HCEC 1CT (cell line): Measurements from ENCODE around the gene IMMP1L.
"Not testable (repeated sequence)": the region's sequence is repeated elsewhere in the genome, so short reads cannot be mapped to it uniquely, and the experiment has no call there.

Experiments
- DNase-seq: peaks from one replicate; pipeline ENCODE4 v3.0.0-alpha.2; 2017

The IMMP1L gene

GRCh38 chr11:31509429-31510345 is at the start of gene IMMP1L, which contains the start of gene ELP4:
Gene IMMP1L, minus strand, starts transcription at chr11:31509622. Its CDS starts 46,346 bp downstream, at chr11:31463276.
Gene ELP4, plus strand, starts transcription at chr11:31509767. Its CDS starts 18 bp downstream, at chr11:31509785.
- peak; percentile 96 for DNase-seq

DNA sequence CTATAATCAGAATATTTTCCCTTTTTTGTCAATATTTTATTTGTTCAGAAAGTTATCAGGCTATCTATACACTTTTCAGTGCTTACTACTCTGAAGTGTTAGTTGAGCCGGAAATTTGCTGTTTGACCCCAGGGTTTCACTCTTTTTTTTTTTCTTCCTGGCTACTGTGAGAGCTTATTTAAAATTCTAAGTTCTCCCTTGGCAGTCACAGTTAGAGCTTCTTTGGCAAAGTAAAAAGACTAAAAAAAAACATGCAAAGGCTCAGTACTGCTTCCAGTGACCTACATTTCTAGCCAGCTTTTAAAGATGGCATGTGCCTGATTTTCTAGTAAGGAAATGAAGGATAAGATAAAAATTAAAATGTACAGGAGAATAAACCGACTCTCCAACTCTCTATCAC is 48.6 kb upstream of the IMMP1L start:
- no peak for DNase-seq

- DNase-seq: no peak
Measured at GRCh38 chr11:31555938-31556337, 46.5 kb upstream of the IMMP1L start.

DNA sequence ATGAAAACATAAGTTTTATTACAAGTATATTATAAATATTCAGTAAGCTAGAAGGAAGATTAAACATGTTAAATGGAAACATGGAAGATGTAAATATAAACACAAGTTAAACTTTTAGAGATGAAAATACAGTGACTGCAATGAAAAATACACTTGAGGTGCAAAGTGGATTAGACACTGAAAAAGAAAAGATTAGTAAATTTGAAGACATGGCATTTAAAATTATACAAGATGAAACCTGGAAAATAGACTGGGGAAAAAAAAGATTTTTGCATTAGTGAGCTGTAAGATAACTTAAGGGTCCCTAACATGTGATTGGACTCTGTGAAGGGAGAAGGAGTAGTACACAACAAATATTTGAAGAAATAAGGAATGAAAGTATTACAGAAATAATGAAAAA is 33.4 kb upstream of the IMMP1L start:
- DNase-seq: no peak

- DNase-seq: no peak
Measured at GRCh38 chr11:31535479-31535878, 26.1 kb upstream of the IMMP1L start.

DNA sequence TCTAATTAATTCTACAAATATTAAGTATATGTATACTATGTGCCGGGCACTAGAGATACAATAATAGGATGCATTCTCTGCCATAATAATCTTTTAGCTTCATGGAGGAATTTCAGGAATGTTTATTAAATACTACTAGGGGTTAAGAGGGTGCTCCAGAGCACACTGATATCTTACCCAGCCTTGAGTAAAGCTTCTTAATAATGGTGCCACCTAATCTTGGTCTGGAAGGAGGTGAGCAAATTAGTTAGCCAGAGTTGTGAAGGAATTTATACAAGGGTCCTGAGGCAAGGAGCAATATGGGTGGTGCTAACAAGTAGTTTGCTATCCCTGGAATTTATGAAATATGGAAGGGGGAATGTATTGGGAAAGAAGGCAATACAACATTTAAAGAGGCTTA is 21.9 kb upstream of the IMMP1L start:
- DNase-seq: no peak

DNA sequence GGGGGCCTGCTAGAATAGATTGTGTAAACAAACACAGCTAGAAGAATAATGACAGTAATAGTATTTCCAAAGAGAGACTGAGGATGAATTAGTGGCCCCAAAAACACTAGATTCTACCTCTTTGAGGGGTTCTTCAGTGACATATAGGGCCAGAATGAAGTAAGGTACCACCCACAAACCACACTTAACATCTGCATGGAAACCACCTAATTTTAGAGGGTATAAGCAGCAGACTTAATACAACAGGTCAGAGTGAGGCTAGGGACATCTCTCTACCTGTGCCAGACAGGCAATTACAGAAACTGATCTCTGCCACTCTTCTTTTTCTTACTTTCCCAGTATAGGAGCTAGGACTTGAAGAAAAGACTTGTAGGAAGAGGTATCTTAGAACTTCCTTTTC is 20.3 kb upstream of the IMMP1L start:
- no peak for DNase-seq

DNA sequence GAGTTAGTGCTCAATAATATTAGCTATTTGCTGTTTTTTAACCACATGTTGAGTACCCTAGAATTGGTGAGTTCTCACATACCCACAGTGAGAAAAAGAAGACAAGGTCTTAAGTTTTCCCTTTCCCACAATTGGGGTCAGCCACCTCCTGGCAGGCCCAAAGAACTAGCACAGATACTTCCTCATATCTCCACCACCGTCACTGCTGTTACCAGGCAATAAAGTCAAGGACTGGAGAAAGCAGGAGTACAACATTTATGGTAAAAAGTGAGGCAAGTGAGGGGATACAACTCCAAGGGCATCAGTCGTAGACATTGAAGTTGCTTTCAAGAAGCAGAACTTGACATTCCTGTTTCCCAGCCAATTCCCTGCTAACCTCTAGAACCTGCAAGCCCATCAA is 19.8 kb upstream of the IMMP1L start:
- DNase-seq: no peak

- DNase-seq: no peak
Measured at GRCh38 chr11:31521497-31522150, 12.2 kb upstream of the IMMP1L start.

GRCh38 chr11:31512117-31512516 is 2.7 kb upstream of the IMMP1L start:
- no peak for DNase-seq

DNA sequence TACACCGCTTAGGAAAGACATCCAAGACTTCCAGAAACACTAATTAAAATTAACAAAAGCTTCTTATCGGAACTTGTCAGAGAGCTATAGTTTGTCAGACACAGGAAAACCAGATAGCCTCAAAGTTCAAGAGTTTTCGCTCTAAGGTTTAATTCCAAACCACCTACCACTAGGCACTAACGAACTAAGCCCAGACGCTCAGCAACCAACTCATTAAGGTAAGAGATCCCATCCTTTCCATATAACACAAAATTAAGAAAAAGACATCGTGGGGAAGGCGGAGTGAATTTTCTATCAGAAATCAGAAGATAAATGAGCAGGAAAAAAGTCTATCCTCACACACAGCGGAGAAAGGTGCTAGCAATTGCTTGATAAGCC is 382 bp downstream of the IMMP1L start:
- no peak for DNase-seq

DNA sequence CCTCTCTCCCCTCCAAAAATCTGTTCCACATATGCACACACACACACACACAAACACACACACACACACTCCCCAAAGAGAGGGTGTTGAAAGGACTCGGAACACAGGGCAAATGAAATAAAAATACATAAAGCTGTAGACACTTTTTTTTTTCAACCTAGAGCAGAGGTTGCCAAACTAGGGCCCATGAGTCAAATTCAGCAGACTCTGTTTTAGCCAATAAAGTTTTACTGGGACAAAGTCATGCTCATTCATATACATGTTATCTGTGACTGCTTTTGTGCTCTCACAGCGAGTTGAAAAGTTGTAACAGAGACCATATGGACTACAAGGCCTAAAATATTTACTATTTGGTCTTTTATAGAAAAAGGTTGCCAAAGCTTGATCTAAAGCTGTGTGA is 8.9 kb downstream of the IMMP1L start:
- DNase-seq: no peak

DNA sequence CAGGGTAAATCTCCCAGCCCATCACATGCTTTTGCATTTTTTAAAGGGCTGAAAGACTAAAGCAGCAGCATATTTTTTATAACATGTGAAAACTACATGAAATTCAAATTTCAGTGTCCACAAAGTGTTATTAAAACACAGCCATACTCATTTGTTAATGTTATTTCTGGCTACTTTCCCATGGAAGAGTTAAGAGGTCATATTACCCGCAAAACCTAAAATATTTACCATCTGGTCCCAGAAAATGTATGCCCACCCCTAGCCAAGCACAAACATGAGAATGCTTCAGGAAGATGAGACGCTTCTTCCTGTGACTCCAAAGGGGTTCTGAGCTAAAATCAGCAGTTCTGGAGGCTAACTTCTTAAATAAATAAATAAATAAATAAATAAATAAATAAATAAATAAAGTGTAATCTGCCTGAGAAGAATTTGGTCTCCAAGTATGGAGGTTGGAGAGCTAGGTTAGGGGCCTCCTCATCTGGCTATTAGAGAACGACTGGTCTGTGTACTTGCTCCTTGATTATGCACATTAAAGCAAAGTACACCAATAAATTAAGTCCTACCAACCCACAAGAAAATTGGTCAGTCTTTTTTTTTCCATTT is 9.7 kb downstream of the IMMP1L start:
- no peak for DNase-seq

- not testable (repeated sequence) for DNase-seq
Measured at GRCh38 chr11:31493762-31494161, 15.7 kb downstream of the IMMP1L start.

- DNase-seq: no peak
Measured at GRCh38 chr11:31493235-31493634, 16.2 kb downstream of the IMMP1L start.

DNA sequence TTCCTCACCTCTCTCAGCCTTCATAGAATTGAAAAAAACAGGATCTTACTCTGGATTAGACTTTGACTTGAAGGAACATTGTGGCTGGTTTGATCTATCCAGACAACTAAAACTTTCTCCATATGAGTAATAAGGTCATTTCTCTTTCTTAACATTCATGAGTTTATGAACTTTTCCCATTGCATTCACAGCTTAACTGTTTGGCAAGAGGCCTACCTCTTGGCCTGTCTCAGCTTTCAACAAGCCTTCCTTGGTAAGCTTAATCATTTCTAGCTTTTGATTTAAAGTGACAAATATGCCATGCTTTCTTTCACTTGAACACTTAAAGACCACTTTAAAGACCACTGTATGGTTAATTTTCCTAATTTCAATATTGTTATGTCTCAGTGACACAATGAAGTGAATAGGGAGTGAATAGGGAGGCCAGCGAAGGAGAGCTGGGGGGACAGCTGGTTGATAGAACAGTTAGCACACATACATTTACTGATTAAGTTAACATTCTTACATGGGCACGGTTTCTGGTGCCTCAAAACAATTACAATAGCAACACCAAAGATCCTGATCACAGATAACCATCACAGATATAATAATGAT is 17.0 kb downstream of the IMMP1L start:
- DNase-seq: peak; percentile 42

DNA sequence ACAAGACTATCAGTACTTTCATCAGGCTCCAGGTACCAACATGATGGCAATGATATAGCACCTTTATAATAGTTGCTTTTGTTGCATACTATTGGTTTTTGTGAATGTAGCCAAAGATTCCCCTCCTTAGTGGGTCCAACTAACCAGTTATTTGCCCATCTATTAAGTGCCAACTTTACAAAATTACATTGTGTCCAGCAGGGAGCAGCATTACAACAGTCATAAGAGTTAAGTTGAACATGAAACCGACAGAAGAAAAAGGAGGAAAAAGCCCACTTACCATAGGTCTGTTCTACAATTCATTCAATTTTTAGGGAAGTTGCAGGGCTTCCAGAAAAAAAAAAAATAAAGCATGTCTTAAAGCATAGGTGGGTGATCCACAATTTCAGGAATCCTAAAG is 21.6 kb downstream of the IMMP1L start:
- DNase-seq: peak; percentile 48

DNA sequence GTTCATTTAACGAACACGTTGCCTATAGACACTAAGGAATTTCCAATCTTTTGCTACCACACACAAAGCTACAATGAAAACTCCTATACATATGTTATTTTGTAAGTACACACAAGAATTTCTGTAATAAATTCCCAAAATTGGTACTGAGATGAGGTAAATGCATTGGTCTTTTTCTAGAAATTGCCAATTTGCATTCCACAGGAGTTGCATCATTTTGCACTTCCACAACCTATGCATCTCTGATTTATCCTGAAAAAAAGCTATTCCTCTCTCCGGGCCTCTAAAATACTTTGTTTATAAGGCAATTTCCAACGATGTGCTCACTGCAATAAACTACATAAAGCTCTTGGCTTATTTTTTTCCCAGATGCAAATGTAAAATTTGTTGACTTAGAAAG is 24.9 kb downstream of the IMMP1L start:
- no peak for DNase-seq

DNA sequence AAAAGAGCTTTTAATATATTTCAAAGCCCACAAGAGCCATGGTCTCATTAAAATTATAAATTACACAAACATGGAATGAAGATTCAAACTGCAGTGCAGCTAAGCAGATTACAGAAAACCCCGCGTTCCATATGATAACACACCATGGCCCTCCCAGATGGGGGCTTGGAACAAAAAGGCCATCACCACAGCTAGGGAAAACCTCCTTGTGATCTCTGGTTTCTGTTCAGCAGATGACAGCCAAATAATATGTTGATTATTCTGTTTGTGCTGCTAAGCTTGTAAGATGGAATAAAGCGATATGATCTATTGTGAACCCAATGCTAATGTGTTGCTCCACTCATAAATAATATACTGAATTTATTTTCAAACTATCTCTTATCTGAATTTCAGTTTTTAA is 28.5 kb downstream of the IMMP1L start:
- no peak for DNase-seq

- DNase-seq: no peak
Measured at GRCh38 chr11:31479066-31479465, 30.4 kb downstream of the IMMP1L start.

GRCh38 chr11:31478223-31478590 is 31.2 kb downstream of the IMMP1L start:
- DNase-seq: no peak

- no peak for DNase-seq
Measured at GRCh38 chr11:31477528-31478222, 31.7 kb downstream of the IMMP1L start.

GRCh38 chr11:31474083-31474482 is 35.3 kb downstream of the IMMP1L start:
- DNase-seq: no peak
